Liver (tissue), 9 donors: ENCODE data around the gene PROKR1. TPM values are rescaled to one million over a fixed set of nuclear protein-coding genes. Genes with fewer than 3 reads are reported as not detected.

Experiments
- DNase-seq: peaks from one replicate; pipeline ENCODE4 v3.0.0-alpha.2; 2017; ENCODE audit warnings: low spot score
- H3K27ac ChIP-seq, 2 donors: one replicate each; pipeline ENCODE4 v1.7.0; 2013; ENCODE audit warnings: inconsistent platforms in 2 of 2, low read length in 2 of 2, control low read depth in 1 of 2, low read depth in 1 of 2, mild to moderate bottlenecking in 1 of 2
- H3K27me3 ChIP-seq, 4 donors: one replicate each; pipeline versions ENCODE4 v1.6.1 to v1.7.0; 2013; ENCODE audit warnings: low read length in 3 of 4, inconsistent platforms in 1 of 4, mild to moderate bottlenecking in 1 of 4, moderate library complexity in 1 of 4; ENCODE audit not compliant: control insufficient read depth in 4 of 4, insufficient read depth in 4 of 4
- H3K36me3 ChIP-seq, 4 donors: one replicate each; pipeline versions ENCODE4 v1.6.1 to v1.7.0; 2013; ENCODE audit warnings: low read length in 3 of 4, mild to moderate bottlenecking in 3 of 4, low read depth in 1 of 4, moderate library complexity in 1 of 4; ENCODE audit not compliant: control insufficient read depth in 4 of 4, insufficient read depth in 3 of 4
- H3K4me1 ChIP-seq, 4 donors: one replicate each; pipeline versions ENCODE4 v1.6.1 to v1.7.0; 2013; ENCODE audit warnings: low read length in 3 of 4, mild to moderate bottlenecking in 3 of 4, moderate library complexity in 1 of 4; ENCODE audit not compliant: control insufficient read depth in 4 of 4, insufficient read depth in 4 of 4
- H3K4me3 ChIP-seq, 3 donors: one replicate each; pipeline versions ENCODE4 v1.6.1 to v1.7.0; 2013; ENCODE audit warnings: low read length in 3 of 3, control low read depth in 1 of 3, low read depth in 1 of 3, mild to moderate bottlenecking in 1 of 3
- H3K9ac ChIP-seq, 2 donors: one replicate each; pipeline ENCODE4 v1.7.0; 2013; ENCODE audit warnings: low read length in 2 of 2, mild to moderate bottlenecking in 2 of 2, moderate library complexity in 2 of 2, control low read depth in 1 of 2, low read depth in 1 of 2
- H3K9me3 ChIP-seq, 4 donors: one replicate each; pipeline versions ENCODE4 v1.6.1 to v1.7.0; 2013; ENCODE audit warnings: low read length in 3 of 4; ENCODE audit not compliant: control insufficient read depth in 4 of 4
- ATF3 ChIP-seq: IDR thresholded peaks from 2 replicates; pipeline ENCODE4 v1.6.1; 2016; ENCODE audit warnings: antibody characterized with exemption
- CTCF ChIP-seq: fragments of 150-350 bp; IDR thresholded peaks from 2 replicates; pipeline ENCODE4 v1.5.1; 2017; ENCODE audit warnings: improper control_type of control experiment, low read depth, low read length; ENCODE audit not compliant: missing input control
- EGR1 ChIP-seq, 2 donors: IDR thresholded peaks; 2 replicates each; pipeline ENCODE4 v1.6.1; 2016 to 2018; ENCODE audit warnings: antibody characterized with exemption in 2 of 2, low read depth in 2 of 2
- FOXA1 ChIP-seq: IDR thresholded peaks from 2 replicates; pipeline ENCODE4 v1.6.1; 2016; ENCODE audit warnings: antibody characterized with exemption
- FOXA2 ChIP-seq: IDR thresholded peaks from 2 replicates; pipeline ENCODE4 v1.6.1; 2016; ENCODE audit warnings: antibody characterized with exemption
- GABPA ChIP-seq, 2 donors: IDR thresholded peaks in 1 of 2; conservative IDR thresholded peaks in 1 of 2; 2 replicates each; pipeline ENCODE4 v1.6.1; 2016; ENCODE audit warnings: antibody characterized with exemption in 2 of 2, mild to moderate bottlenecking in 1 of 2, moderate library complexity in 1 of 2
- HNF4A ChIP-seq, 2 donors: conservative IDR thresholded peaks; 2 replicates each; pipeline ENCODE4 v1.6.1; 2016; ENCODE audit warnings: antibody characterized with exemption in 2 of 2, mild to moderate bottlenecking in 2 of 2
- HNF4G ChIP-seq: IDR thresholded peaks from 2 replicates; pipeline ENCODE4 v1.6.1; 2016; ENCODE audit warnings: antibody characterized with exemption
- JUND ChIP-seq, 2 donors: IDR thresholded peaks; 2 replicates each; pipeline ENCODE4 v1.6.1; 2016; ENCODE audit warnings: antibody characterized with exemption in 2 of 2
- MAX ChIP-seq: IDR thresholded peaks from 2 replicates; pipeline ENCODE4 v1.6.1; 2016; ENCODE audit warnings: antibody characterized with exemption
- NR2F2 ChIP-seq: IDR thresholded peaks from 2 replicates; pipeline ENCODE4 v1.6.1; 2016; ENCODE audit warnings: antibody characterized with exemption
- RAD21 ChIP-seq, 2 donors: IDR thresholded peaks; 2 replicates each; pipeline ENCODE4 v1.6.1; 2016; ENCODE audit warnings: antibody characterized with exemption in 2 of 2, mild to moderate bottlenecking in 2 of 2
- REST ChIP-seq: IDR thresholded peaks from 2 replicates; pipeline ENCODE4 v1.6.1; 2016; ENCODE audit warnings: antibody characterized with exemption, mild to moderate bottlenecking
- RXRA ChIP-seq, 2 donors: IDR thresholded peaks; 2 replicates each; pipeline ENCODE4 v1.6.1; 2017 to 2018; ENCODE audit warnings: antibody characterized with exemption in 2 of 2, mild to moderate bottlenecking in 1 of 2
- SP1 ChIP-seq: IDR thresholded peaks from 2 replicates; pipeline ENCODE4 v1.6.1; 2018; ENCODE audit warnings: antibody characterized with exemption, mild to moderate bottlenecking
- TAF1 ChIP-seq: conservative IDR thresholded peaks from 2 replicates; pipeline ENCODE4 v1.6.1; 2016; ENCODE audit warnings: antibody characterized with exemption, mild to moderate bottlenecking
- YY1 ChIP-seq: IDR thresholded peaks from 2 replicates; pipeline ENCODE4 v1.6.1; 2016; ENCODE audit warnings: antibody characterized with exemption, mild to moderate bottlenecking
- ZBTB33 ChIP-seq: IDR thresholded peaks from 2 replicates; pipeline ENCODE4 v1.6.1; 2016; ENCODE audit warnings: antibody characterized with exemption
- WGBS: extraction: QIAGEN DNeasy Blood & Tissue Kit; methylation state at CpG from one replicate; pipeline ENCODE4 v1.1.7; 2013; 5-methylcytosine and 5-hydroxymethylcytosine counted together
- polyA plus RNA-seq, 2 donors: library from polyadenylated mRNA; stranded (reverse) in 1 of 2; unstranded in 1 of 2; fragments of 200-250 nt in 1 of 2; fragments of >200 nt in 1 of 2; fragmentation: Nextera tagmentation in 1 of 2; extraction: Ambion mirVana in 1 of 2; gene quantifications; one replicate each; pipeline versions ENCODE4 v1.2.1 to v1.2.3, GENCODE V29; 2013 to 2015
- total RNA-seq, 2 donors: library from RNA; depleted of rRNA; stranded (reverse); fragments of >200 nt; gene quantifications; one replicate each; pipeline ENCODE4 v1.2.3, GENCODE V29; 2014
- donor health status: healthy.
- donor health status: healthy.
- donor health status: healthy.
- donor health status: healthy.
- donor health status: healthy.

PROKR1 gene
- total and polyA plus RNA-seq, 4 donors: 0.02 to 0.05 TPM; not detected in 2

- 83% methylated on average over 7 of the region's 7 CpGs for WGBS
- no peak overlapping the region for H3K4me3 ChIP-seq
- DNase-seq: no peak
- H3K27ac ChIP-seq: no peak overlapping the region
- H3K36me3 ChIP-seq: no peaks in the 10 kb centered on the region
- TF ChIP-seq HNF4A (conservative IDR thresholded peaks at IDR 0.05): no peak
- TF ChIP-seq RXRA (IDR thresholded peaks at IDR 0.05): no peak
- no peak for TF ChIP-seq GABPA (IDR thresholded peaks at IDR 0.05 in 1 of 2, conservative IDR thresholded peaks at IDR 0.05 in 1 of 2)
- no peak for TF ChIP-seq FOXA1
- TF ChIP-seq JUND (IDR thresholded peaks at IDR 0.05): no peak
- TF ChIP-seq RAD21 (IDR thresholded peaks at IDR 0.05): no peak
- no peak for TF ChIP-seq MAX
- no peak for TF ChIP-seq NR2F2
- no peak for TF ChIP-seq YY1
- TF ChIP-seq FOXA2: no peak
- no peak for TF ChIP-seq HNF4G
- TF ChIP-seq TAF1: no peak
- no peak for TF ChIP-seq EGR1 (IDR thresholded peaks at IDR 0.05; ENCODE audit: low read depth in 2 of 2)
- TF ChIP-seq ZBTB33: no peak
- no peaks in the 10 kb centered on the region for H3K9me3 ChIP-seq
- H3K27me3 ChIP-seq: no peaks in the 10 kb centered on the region
- H3K4me1 ChIP-seq: no peaks in the 10 kb centered on the region
- no peak overlapping the region for H3K9ac ChIP-seq
These were observed 20.2 kb downstream of the PROKR1 start for GRCh38 chr2:68663371-68664156.

- H3K4me1 ChIP-seq: no peaks in the 10 kb centered on the region
- H3K27me3 ChIP-seq: no peaks in the 10 kb centered on the region
- no peak for DNase-seq
- no peak for TF ChIP-seq RAD21 (IDR thresholded peaks at IDR 0.05)
- no peak for TF ChIP-seq CTCF
- TF ChIP-seq YY1: no peak
- TF ChIP-seq SP1: no peak
- no peak for TF ChIP-seq ATF3
- no peak for TF ChIP-seq HNF4G
- no peak for TF ChIP-seq RXRA (IDR thresholded peaks at IDR 0.05)
- no peak for TF ChIP-seq ZBTB33
- TF ChIP-seq GABPA (IDR thresholded peaks at IDR 0.05 in 1 of 2, conservative IDR thresholded peaks at IDR 0.05 in 1 of 2): no peak
- TF ChIP-seq TAF1: no peak
- TF ChIP-seq JUND (IDR thresholded peaks at IDR 0.05): no peak
- TF ChIP-seq FOXA1: no peak
- no peak for TF ChIP-seq NR2F2
- TF ChIP-seq MAX: no peak
- TF ChIP-seq HNF4A (conservative IDR thresholded peaks at IDR 0.05): no peak
- no peak for TF ChIP-seq REST
- no peak for TF ChIP-seq FOXA2
- no peak for TF ChIP-seq EGR1 (IDR thresholded peaks at IDR 0.05; ENCODE audit: low read depth in 2 of 2)
- no peaks in the 10 kb centered on the region for H3K36me3 ChIP-seq
- no peak overlapping the region for H3K9ac ChIP-seq
- no peak overlapping the region for H3K4me3 ChIP-seq
- 93% methylated on average over 2 of the region's 2 CpGs for WGBS
- H3K27ac ChIP-seq: no peak overlapping the region
- no peaks in the 10 kb centered on the region for H3K9me3 ChIP-seq
These were observed 24.0 kb downstream of the PROKR1 start for GRCh38 chr2:68667371-68667770.
